ENCODE results near the gene RETN.
A peak's percentile ranks its signal among the peaks of the same experiment; 100 is the strongest.

The RETN gene

GRCh38 chr19:7648265-7649014 lies 20.4 kb upstream of the RETN start:
- no peaks in the 10 kb centered on the region; the same call in 1 of the 2 replicates for H3K36me3 ChIP-seq (ENCODE audit: insufficient read depth, low read depth, low read length)
- H3K4me3 ChIP-seq (ENCODE audit: low read length) = no peak overlapping the region
- H3K27ac ChIP-seq (ENCODE audit: low read length) = no peak overlapping the region
- H3K4me1 ChIP-seq (ENCODE audit: insufficient read depth, low read length) = no peaks in the 10 kb centered on the region
- no peaks in the 10 kb centered on the region for H3K9me3 ChIP-seq (ENCODE audit: insufficient read depth, low read depth, low read length)
- H3K27me3 ChIP-seq (ENCODE audit: insufficient read depth, low read length) = peaks cover 22% of the 10 kb centered on the region
- H3K9ac ChIP-seq (ENCODE audit: low read depth, low read length) = no peak overlapping the region

GRCh38 chr19:7650148-7650547 lies 18.7 kb upstream of the RETN start:
- peaks cover 23% of the 10 kb centered on the region for H3K27me3 ChIP-seq (ENCODE audit: insufficient read depth, low read length)
- no peaks in the 10 kb centered on the region for H3K4me1 ChIP-seq (ENCODE audit: insufficient read depth, low read length)
- no peak overlapping the region for H3K4me3 ChIP-seq (ENCODE audit: low read length)

GRCh38 chr19:7652061-7652641 lies 16.7 kb upstream of the RETN start:
- no peaks in the 10 kb centered on the region for H3K9me3 ChIP-seq (ENCODE audit: insufficient read depth, low read depth, low read length)
- no peak overlapping the region for H3K27ac ChIP-seq (ENCODE audit: low read length)
- H3K9ac ChIP-seq (ENCODE audit: low read depth, low read length) = no peak overlapping the region

More at GRCh38 chr19:7650148-7650547, 18.7 kb upstream of the RETN start:
- H3K36me3 ChIP-seq (ENCODE audit: insufficient read depth, low read depth, low read length) = no peaks in the 10 kb centered on the region; the same call in 1 of the 2 replicates
- H3K9me3 ChIP-seq (ENCODE audit: insufficient read depth, low read depth, low read length) = no peaks in the 10 kb centered on the region
- no peak overlapping the region for H3K27ac ChIP-seq (ENCODE audit: low read length)
- H3K9ac ChIP-seq (ENCODE audit: low read depth, low read length) = no peak overlapping the region

GRCh38 chr19:7654401-7654800 lies 14.4 kb upstream of the RETN start:
- H3K9ac ChIP-seq (ENCODE audit: low read depth, low read length) = no peak overlapping the region

More at GRCh38 chr19:7652061-7652641, 16.7 kb upstream of the RETN start:
- Histone ChIP-seq H3K4me1 (ENCODE audit: insufficient read depth, low read length) (no peaks in the 10 kb centered on the region), H3K4me3 (ENCODE audit: low read length) (peak overlapping the region; percentile 59; the same call in 1 of the 2 replicates), H3K27me3 (ENCODE audit: insufficient read depth, low read length) (peaks cover 31% of the 10 kb centered on the region), H3K36me3 (ENCODE audit: insufficient read depth, low read depth, low read length) (no peaks in the 10 kb centered on the region)

GRCh38 chr19:7655581-7655980 lies 13.3 kb upstream of the RETN start:
- Histone ChIP-seq H3K36me3 (ENCODE audit: insufficient read depth, low read depth, low read length) (no peaks in the 10 kb centered on the region), H3K4me3 (ENCODE audit: low read length) (no peak overlapping the region), H3K27ac (ENCODE audit: low read length) (no peak overlapping the region), H3K9ac (ENCODE audit: low read depth, low read length) (no peak overlapping the region), H3K27me3 (ENCODE audit: insufficient read depth, low read length) (peaks cover 31% of the 10 kb centered on the region), H3K9me3 (ENCODE audit: insufficient read depth, low read depth, low read length) (no peaks in the 10 kb centered on the region), H3K4me1 (ENCODE audit: insufficient read depth, low read length) (no peaks in the 10 kb centered on the region)

More at GRCh38 chr19:7654401-7654800, 14.4 kb upstream of the RETN start:
- no peak overlapping the region for H3K27ac ChIP-seq (ENCODE audit: low read length)
- no peak overlapping the region for H3K4me3 ChIP-seq (ENCODE audit: low read length)
- no peaks in the 10 kb centered on the region for H3K9me3 ChIP-seq (ENCODE audit: insufficient read depth, low read depth, low read length)
- H3K36me3 ChIP-seq (ENCODE audit: insufficient read depth, low read depth, low read length) = no peaks in the 10 kb centered on the region
- H3K27me3 ChIP-seq (ENCODE audit: insufficient read depth, low read length) = peaks cover 31% of the 10 kb centered on the region
- no peaks in the 10 kb centered on the region for H3K4me1 ChIP-seq (ENCODE audit: insufficient read depth, low read length)

- Histone ChIP-seq H3K4me1 (ENCODE audit: insufficient read depth, low read length) (no peaks in the 10 kb centered on the region), H3K27ac (ENCODE audit: low read length) (no peak overlapping the region), H3K36me3 (ENCODE audit: insufficient read depth, low read depth, low read length) (no peaks in the 10 kb centered on the region), H3K9ac (ENCODE audit: low read depth, low read length) (no peak overlapping the region), H3K4me3 (ENCODE audit: low read length) (no peak overlapping the region), H3K27me3 (ENCODE audit: insufficient read depth, low read length) (peaks cover 21% of the 10 kb centered on the region), H3K9me3 (ENCODE audit: insufficient read depth, low read depth, low read length) (no peaks in the 10 kb centered on the region)
Observed at GRCh38 chr19:7657131-7657751, 11.6 kb upstream of the RETN start.

GRCh38 chr19:7658219-7658686 lies 10.6 kb upstream of the RETN start:
- peaks cover 10% of the 10 kb centered on the region; the same call in 1 of the 2 replicates for H3K27me3 ChIP-seq (ENCODE audit: insufficient read depth, low read length)
- no peak overlapping the region for H3K27ac ChIP-seq (ENCODE audit: low read length)
- H3K9me3 ChIP-seq (ENCODE audit: insufficient read depth, low read depth, low read length) = no peaks in the 10 kb centered on the region
- H3K4me1 ChIP-seq (ENCODE audit: insufficient read depth, low read length) = no peaks in the 10 kb centered on the region
- no peak overlapping the region for H3K9ac ChIP-seq (ENCODE audit: low read depth, low read length)
- no peak overlapping the region for H3K4me3 ChIP-seq (ENCODE audit: low read length)
- H3K36me3 ChIP-seq (ENCODE audit: insufficient read depth, low read depth, low read length) = no peaks in the 10 kb centered on the region

- no peaks in the 10 kb centered on the region for H3K36me3 ChIP-seq (ENCODE audit: insufficient read depth, low read depth, low read length)
- no peak overlapping the region for H3K27ac ChIP-seq (ENCODE audit: low read length)
- H3K9me3 ChIP-seq (ENCODE audit: insufficient read depth, low read depth, low read length) = no peaks in the 10 kb centered on the region
- H3K4me1 ChIP-seq (ENCODE audit: insufficient read depth, low read length) = no peaks in the 10 kb centered on the region
- no peak overlapping the region for H3K4me3 ChIP-seq (ENCODE audit: low read length)
- no peak overlapping the region for H3K9ac ChIP-seq (ENCODE audit: low read depth, low read length)
- H3K27me3 ChIP-seq (ENCODE audit: insufficient read depth, low read length) = peaks cover 4% of the 10 kb centered on the region; the same call in 1 of the 2 replicates
Observed at GRCh38 chr19:7661744-7662538, 6.9 kb upstream of the RETN start.

- Histone ChIP-seq H3K9ac (ENCODE audit: low read depth, low read length) (no peak overlapping the region), H3K27me3 (ENCODE audit: insufficient read depth, low read length) (peaks cover 4% of the 10 kb centered on the region; the same call in 1 of the 2 replicates), H3K9me3 (ENCODE audit: insufficient read depth, low read depth, low read length) (no peaks in the 10 kb centered on the region), H3K36me3 (ENCODE audit: insufficient read depth, low read depth, low read length) (no peaks in the 10 kb centered on the region), H3K27ac (ENCODE audit: low read length) (no peak overlapping the region), H3K4me3 (ENCODE audit: low read length) (no peak overlapping the region), H3K4me1 (ENCODE audit: insufficient read depth, low read length) (no peaks in the 10 kb centered on the region)
Observed at GRCh38 chr19:7662657-7663056, 6.2 kb upstream of the RETN start.

- Histone ChIP-seq H3K27me3 (ENCODE audit: insufficient read depth, low read length) (peaks cover 14% of the 10 kb centered on the region), H3K9me3 (ENCODE audit: insufficient read depth, low read depth, low read length) (no peaks in the 10 kb centered on the region), H3K9ac (ENCODE audit: low read depth, low read length) (no peak overlapping the region), H3K4me3 (ENCODE audit: low read length) (no peak overlapping the region), H3K36me3 (ENCODE audit: insufficient read depth, low read depth, low read length) (no peaks in the 10 kb centered on the region), H3K4me1 (ENCODE audit: insufficient read depth, low read length) (no peaks in the 10 kb centered on the region), H3K27ac (ENCODE audit: low read length) (no peak overlapping the region)
Observed at GRCh38 chr19:7663706-7664105, 5.1 kb upstream of the RETN start.

- Histone ChIP-seq H3K4me3 (ENCODE audit: low read length) (no peak overlapping the region), H3K36me3 (ENCODE audit: insufficient read depth, low read depth, low read length) (no peaks in the 10 kb centered on the region), H3K27ac (ENCODE audit: low read length) (no peak overlapping the region), H3K27me3 (ENCODE audit: insufficient read depth, low read length) (peaks cover 27% of the 10 kb centered on the region), H3K4me1 (ENCODE audit: insufficient read depth, low read length) (no peaks in the 10 kb centered on the region), H3K9ac (ENCODE audit: low read depth, low read length) (no peak overlapping the region), H3K9me3 (ENCODE audit: insufficient read depth, low read depth, low read length) (no peaks in the 10 kb centered on the region)
Observed at GRCh38 chr19:7665076-7665475, 3.8 kb upstream of the RETN start.

Measured in iPS-20b (cell line).